Pancreas (tissue), 10 donors: ENCODE measurements around the gene ARSA. TPM values are rescaled to one million over a fixed set of nuclear protein-coding genes. Genes with fewer than 3 reads are reported as not detected.
A peak's percentile ranks its signal among the peaks of the same experiment; 100 is the strongest.

Experiments used
- ATAC-seq, 4 donors: fragments of 200-7000 bp; cut with Tn5 transposase; one replicate each; pipeline versions ENCODE4 v1.8.0 to v1.9.1; 2020; ENCODE audit warnings: mild to moderate bottlenecking in 4 of 4, moderate library complexity in 4 of 4
- DNase-seq, 6 donors: peaks; one replicate each; pipeline ENCODE4 v3.0.0-alpha.2; 2020
- FAIRE-seq: peaks from 2 replicates; lab custom pipeline; 2012; peaks lifted over from hg19 to GRCh38; lab: Jason Lieb, UNC
- H3K27ac ChIP-seq, 4 donors: fragments of 200-600 bp; sonication (generic); 1 replicate in 3 of 4; 2 replicates in 1 of 4; pipeline versions ENCODE4 v1.5.0 to v1.8.0; 2020
- H3K27me3 ChIP-seq, 4 donors: fragments of 200-600 bp; one replicate each; pipeline ENCODE4 v1.8.0; 2021
- H3K36me3 ChIP-seq, 3 donors: fragments of 200-600 bp; sonication (generic) in 1 of 3; one replicate each; pipeline versions ENCODE4 v1.5.0 to v1.8.0; 2020 to 2021
- H3K4me1 ChIP-seq, 3 donors: fragments of 200-600 bp; one replicate each; pipeline ENCODE4 v1.8.0; 2021
- H3K4me3 ChIP-seq, 4 donors: fragments of 200-600 bp; sonication (generic) in 2 of 4; one replicate each; pipeline versions ENCODE4 v1.5.0 to v1.8.0; 2020 to 2021
- H3K9me3 ChIP-seq, 4 donors: fragments of 200-600 bp; one replicate each; pipeline ENCODE4 v1.8.0; 2021
- CTCF ChIP-seq, 4 donors: fragments of 200-600 bp; sonication (generic) in 3 of 4; IDR thresholded peaks; one replicate each; pipeline versions ENCODE4 v1.5.0 to v1.8.0; 2021; ENCODE audit warnings: antibody characterized with exemption in 4 of 4
- WGBS, 2 donors: extraction: QIAGEN DNeasy Blood & Tissue Kit; methylation state at CpG; one replicate each; pipeline ENCODE4 v1.1.7; 2013; 5-methylcytosine and 5-hydroxymethylcytosine counted together
- intact Hi-C, 3 donors: fragments of 100-400 bp; cut with DNase I; formaldehyde crosslinking; loops; one replicate each; pipeline versions ENCODE4 v1.11.1 to v1.14.2; 2022
- polyA plus RNA-seq, 2 donors: library from polyadenylated mRNA; stranded (reverse); fragments of 200-250 nt; gene quantifications; one replicate each; pipeline ENCODE4 v1.2.3, GENCODE V29; 2013
- total RNA-seq, 6 donors: library from RNA; stranded (reverse); fragmentation: NEBNext Ultra II Directional in 4 of 6; extraction: Animal tissue kit (Norgen Biotek cat#: 25700) in 4 of 6; gene quantifications; one replicate each; pipeline versions ENCODE4 v1.2.1 to v1.2.4, GENCODE V29; 2021 to 2023
- donor health status: healthy with polysubstance abuse.
- donor health status: DM: no; HTN: no; CAD: no; lungs with moderate emphysema.
- donor health status: DM: no; HTN: no; CAD: no.
- donor health status: control.
- donor health status: control.
- donor health status: Bipolar disorder and iron deficiency.
- donor health status: DM: yes; HTN: yes; CAD: no.
- donor health status: DM: no; HTN: no; CAD: no.
- donor health status: DM: no; HTN: no; CAD: no.
- donor health status: DM: yes; HTN: yes; CAD: no.

ARSA gene
- total and polyA plus RNA-seq, 8 donors, result 21.9 to 119 (median 29.9) TPM

GRCh38 chr22:50625131-50625567 lies 2.8 kb downstream of the ARSA start:
- Histone ChIP-seq H3K4me3 (no peak overlapping the region), H3K4me1 (peaks cover 17 to 27% (median 25%) of the 10 kb centered on the region in 3 donors), H3K9me3 (no peaks in the 10 kb centered on the region), H3K36me3 (no peaks in the 10 kb centered on the region), H3K27ac (no peak overlapping the region), H3K27me3 (no peaks in the 10 kb centered on the region)
- intact Hi-C loops, result no loop called here
- ATAC-seq (no peak), DNase-seq (peak in 3 of 6 donors; percentile 32 to 77 (median 55)), FAIRE-seq (no peak)
- WGBS, 2 donors, result 78 to 83% methylated on average over 14 of the region's 14 CpGs
- TF ChIP-seq CTCF (IDR thresholded peaks at IDR 0.05), result no peak

GRCh38 chr22:50624347-50625130 lies 3.4 kb downstream of the ARSA start:
- TF ChIP-seq CTCF (IDR thresholded peaks at IDR 0.05), result no peak
- peaks cover 19 to 29% (median 25%) of the 10 kb centered on the region in 3 donors for H3K4me1 ChIP-seq
- DNase-seq, result peak in 2 of 6 donors; percentile 35 to 36
- intact Hi-C loops, result no loop called here
- H3K27ac ChIP-seq, result no peak overlapping the region
- 73 to 75% methylated on average over 16 of the region's 16 CpGs for WGBS, 2 donors
- no peak overlapping the region for H3K4me3 ChIP-seq
- H3K9me3 ChIP-seq, result no peaks in the 10 kb centered on the region
- ATAC-seq, result no peak
- H3K36me3 ChIP-seq, result no peaks in the 10 kb centered on the region
- no peak for FAIRE-seq
- H3K27me3 ChIP-seq, result no peaks in the 10 kb centered on the region

- 16 to 22% methylated on average over 16 of the region's 16 CpGs for WGBS, 2 donors
- DNase-seq (peak; percentile 83 to 97 (median 92)), FAIRE-seq (no peak), ATAC-seq (peak; percentile 78 to 85 (median 82))
- Histone ChIP-seq H3K27ac (peak overlapping the region; percentile 85 to 93 (median 87)), H3K4me1 (peaks cover 19 to 26% (median 21%) of the 10 kb centered on the region in 3 donors), H3K36me3 (no peaks in the 10 kb centered on the region), H3K4me3 (peak overlapping the region in 2 of 4 donors; percentile 3 to 35), H3K9me3 (no peaks in the 10 kb centered on the region), H3K27me3 (no peaks in the 10 kb centered on the region)
- intact Hi-C loops, result no loop called here
- TF ChIP-seq CTCF (IDR thresholded peaks at IDR 0.05), result no peak
Observed at GRCh38 chr22:50622723-50623327, 5.1 kb downstream of the ARSA start.

GRCh38 chr22:50621948-50622722 lies 5.8 kb downstream of the ARSA start:
- ATAC-seq, result peak; percentile 4 to 31 (median 22)

More at GRCh38 chr22:50621948-50622722, 5.8 kb downstream of the ARSA start:
- DNase-seq (no peak), FAIRE-seq (no peak)
- no peaks in the 10 kb centered on the region for H3K9me3 ChIP-seq
- no peak for TF ChIP-seq CTCF (IDR thresholded peaks at IDR 0.05)
- H3K4me3 ChIP-seq, result peak overlapping the region in 3 of 4 donors; percentile 2 to 35 (median 3)
- H3K27me3 ChIP-seq, result no peaks in the 10 kb centered on the region
- intact Hi-C loops, result no loop called here
- 11 to 15% methylated on average over 18 of the region's 18 CpGs for WGBS, 2 donors
- H3K36me3 ChIP-seq, result no peaks in the 10 kb centered on the region
- peaks cover 19 to 24% (median 21%) of the 10 kb centered on the region in 3 donors for H3K4me1 ChIP-seq
- H3K27ac ChIP-seq, result peak overlapping the region; percentile 85 to 93 (median 87)
